Upper lobe of left lung (tissue), 4 donors: ENCODE data around the gene VDAC1.

ENCODE experiments used
- CTCF ChIP-seq, 6 experiments: fragments of 450-650 bp in 4 of 6; fragments of 200-600 bp in 2 of 6; sonication (generic) in 2 of 6; IDR thresholded peaks; one replicate each; pipeline ENCODE4 v1.5.1; 2016 to 2019; ENCODE audit warnings: antibody characterized with exemption in 6 of 6
- POLR2A ChIP-seq, 4 donors: fragments of 450-650 bp; IDR thresholded peaks; one replicate each; pipeline ENCODE4 v1.5.1; 2016 to 2017; ENCODE audit warnings: antibody characterized with exemption in 4 of 4, mild to moderate bottlenecking in 2 of 4
- POLR2AphosphoS5 ChIP-seq, 2 donors: sonication (generic); formaldehyde crosslinking; IDR thresholded peaks; one replicate each; pipeline ENCODE4 v1.5.1; 2017; ENCODE audit warnings: antibody characterized with exemption in 2 of 2

- no peak for TF ChIP-seq POLR2AphosphoS5 (IDR thresholded peaks at IDR 0.05)
- no peak for TF ChIP-seq CTCF (IDR thresholded peaks at IDR 0.05)
- no peak for TF ChIP-seq POLR2A (IDR thresholded peaks at IDR 0.05)
These were observed 48.6 kb upstream of the VDAC1 start for GRCh38 chr5:134053314-134053839.
